ENCODE results near the gene NOL4L.

NOL4L gene

DNA sequence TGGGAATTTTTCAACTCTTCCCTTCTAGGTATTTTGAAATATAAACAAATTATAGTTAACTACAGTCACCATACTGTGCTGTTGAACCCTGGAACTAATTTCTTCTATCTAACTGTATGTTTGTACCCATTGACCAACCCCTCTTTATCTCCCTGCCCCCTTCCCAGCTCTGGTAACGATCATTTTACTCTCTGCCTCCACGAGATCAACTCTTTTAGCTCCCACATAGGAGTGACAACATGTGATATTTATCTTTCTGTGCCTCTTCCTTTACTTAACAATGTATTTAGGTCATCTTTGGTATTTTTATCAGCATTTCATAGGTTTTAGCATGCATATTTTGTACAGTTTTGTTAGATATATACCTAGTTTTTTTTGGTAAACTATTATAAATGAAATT is 181.1 kb downstream of the NOL4L start:
- DNase-seq (ENCODE audit: low read depth in 1 of 2, low spot score in 1 of 2), result no peak
- in situ Hi-C loops (cut with HindIII; ENCODE audit: low pct_unique_long_range_greater_than_20kb, low sequenced_read_pairs), result no loop called here
- TF ChIP-seq JUND (IDR thresholded peaks at IDR 0.05; ENCODE audit: low read depth), result no peak

DNA sequence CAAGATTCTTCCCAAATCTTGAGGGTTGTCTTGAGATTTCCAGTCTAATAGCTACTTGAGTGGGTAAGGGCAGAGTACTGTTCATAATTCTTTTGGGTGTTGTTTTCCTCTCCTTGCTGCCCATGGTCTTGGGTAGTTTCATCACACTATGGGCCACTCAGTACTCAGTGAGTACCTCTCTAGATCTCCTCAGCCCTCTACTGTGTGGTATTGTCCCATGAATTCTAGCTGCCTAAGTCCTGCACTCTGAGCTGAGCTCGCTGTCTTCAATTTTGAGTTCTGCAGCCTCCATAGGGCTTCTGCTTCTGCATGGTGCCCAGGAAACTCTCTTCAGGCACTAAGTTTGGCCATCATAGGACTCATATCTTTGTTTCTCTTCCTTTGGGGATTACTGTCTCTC is 184.7 kb downstream of the NOL4L start:
- DNase-seq (ENCODE audit: low read depth in 1 of 2, low spot score in 1 of 2), result no peak
- no peak for TF ChIP-seq JUND (IDR thresholded peaks at IDR 0.05; ENCODE audit: low read depth)
- in situ Hi-C loops (cut with HindIII; ENCODE audit: low pct_unique_long_range_greater_than_20kb, low sequenced_read_pairs), result no loop called here

DNA sequence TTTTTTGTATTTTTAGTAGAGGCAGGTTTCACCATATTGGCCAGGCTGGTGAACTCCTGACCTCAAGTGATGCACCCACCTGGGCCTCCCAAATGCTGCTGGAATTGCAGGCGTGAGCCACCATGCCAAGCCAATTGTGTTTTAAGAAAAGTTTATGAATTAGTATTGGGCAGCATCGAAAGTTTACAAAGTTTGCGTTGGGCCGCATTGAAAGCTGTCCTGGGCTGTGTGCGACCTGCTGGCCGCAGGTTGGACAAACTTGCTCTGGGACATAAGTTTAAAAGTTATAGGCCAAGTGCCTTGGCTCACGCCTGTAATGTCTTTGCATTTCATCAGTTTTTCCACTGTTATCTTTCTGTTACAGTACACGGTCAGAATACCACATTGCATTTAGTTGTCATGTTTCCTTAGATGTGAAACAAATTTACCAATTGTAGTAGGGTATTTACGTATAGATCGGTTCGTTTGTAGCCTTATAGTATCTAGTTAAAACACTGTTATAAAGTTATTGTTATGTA is 187.5 kb downstream of the NOL4L start:
- no peak for TF ChIP-seq JUND (IDR thresholded peaks at IDR 0.05; ENCODE audit: low read depth)
- DNase-seq (ENCODE audit: low read depth in 1 of 2, low spot score in 1 of 2), result no peak
- in situ Hi-C loops (cut with HindIII; ENCODE audit: low pct_unique_long_range_greater_than_20kb, low sequenced_read_pairs), result no loop called here

DNA sequence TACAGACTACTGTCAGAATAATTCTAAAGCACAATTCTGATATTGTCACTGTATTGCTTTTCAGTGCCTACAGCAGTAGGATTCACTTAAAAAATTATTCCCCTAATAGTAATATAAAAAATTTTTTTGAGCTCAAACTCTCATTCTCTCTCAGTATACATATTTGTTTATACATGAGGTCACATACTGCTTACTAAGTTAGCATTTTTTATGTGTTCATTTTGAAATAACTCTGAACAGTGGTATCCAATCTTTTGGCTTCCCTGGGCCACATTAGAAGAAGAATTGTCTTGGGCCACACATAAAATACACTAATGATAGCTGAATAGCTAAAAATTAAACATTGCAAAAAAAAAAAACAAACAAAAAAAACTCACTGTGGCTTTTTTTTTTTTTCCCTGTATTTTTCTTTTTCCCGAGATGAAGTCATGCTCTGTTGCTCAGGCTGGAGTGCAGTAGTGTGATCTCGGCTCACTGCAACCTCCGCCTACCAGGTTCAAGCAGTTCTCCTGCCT is 188.4 kb downstream of the NOL4L start:
- no peak for DNase-seq (ENCODE audit: low read depth in 1 of 2, low spot score in 1 of 2)
- in situ Hi-C loops (cut with HindIII; ENCODE audit: low pct_unique_long_range_greater_than_20kb, low sequenced_read_pairs), result no loop called here
- no peak for TF ChIP-seq JUND (IDR thresholded peaks at IDR 0.05; ENCODE audit: low read depth)

DNA sequence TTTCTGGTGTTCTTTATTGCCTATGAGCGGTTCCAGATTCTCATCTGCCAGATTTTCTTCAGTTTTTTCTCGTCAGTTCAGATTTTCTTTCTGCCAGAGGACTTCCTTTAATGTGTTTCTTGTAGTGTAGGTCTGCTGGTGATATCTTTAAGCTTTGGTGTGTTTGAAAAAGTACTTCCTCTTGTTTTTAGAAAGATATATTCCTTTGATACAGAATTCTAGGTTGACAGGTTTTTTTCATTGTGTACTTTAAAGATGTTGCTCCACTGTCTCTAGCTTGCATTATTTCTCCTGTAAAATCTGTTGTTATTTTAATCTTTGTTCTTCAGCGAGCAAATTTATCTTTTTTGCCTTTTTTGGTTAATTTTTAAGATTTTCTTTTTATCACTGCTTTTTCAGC is 190.1 kb downstream of the NOL4L start:
- in situ Hi-C loops (cut with HindIII; ENCODE audit: low pct_unique_long_range_greater_than_20kb, low sequenced_read_pairs), result no loop called here
- DNase-seq (ENCODE audit: low read depth in 1 of 2, low spot score in 1 of 2), result no peak
- no peak for TF ChIP-seq JUND (IDR thresholded peaks at IDR 0.05; ENCODE audit: low read depth)

Measured in T47D (cell line).